Measurements from ENCODE around the gene GORASP2.

DNA sequence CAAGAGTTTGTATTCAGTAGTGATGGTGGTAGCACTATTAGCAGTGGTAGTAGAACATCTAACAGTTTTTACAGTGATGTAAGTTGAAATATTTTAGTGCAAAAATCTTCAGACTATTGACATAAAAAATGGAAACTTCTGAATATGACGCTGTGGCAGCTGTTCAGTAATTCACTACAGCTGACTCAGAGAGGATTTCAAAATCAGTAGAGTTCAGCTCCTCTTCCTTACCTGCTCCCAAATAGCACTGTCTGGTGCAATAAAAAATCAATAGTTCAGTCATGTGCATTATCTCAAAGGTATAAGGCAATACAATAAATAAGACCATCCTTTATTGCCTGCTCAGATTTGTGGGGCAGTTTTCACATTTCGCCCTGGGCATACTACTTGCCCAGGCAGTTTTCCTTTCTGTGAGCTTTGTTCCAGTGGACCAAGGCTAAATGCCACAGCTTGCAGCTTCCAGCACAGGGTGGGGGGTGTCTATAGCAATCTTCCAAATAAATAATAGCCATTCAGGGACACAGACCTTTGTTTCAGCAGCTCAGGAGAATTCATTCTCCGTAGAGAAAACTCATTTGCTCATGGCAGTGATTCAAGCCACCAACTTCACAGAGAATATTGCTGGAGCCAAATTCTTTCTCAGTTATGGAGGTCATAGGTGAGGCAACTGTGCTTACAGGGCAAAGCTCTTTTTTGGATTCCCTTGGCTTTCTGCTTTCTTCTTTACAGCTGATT lies 33.9 kb upstream of the GORASP2 start:
- TF ChIP-seq, protein P1, sequence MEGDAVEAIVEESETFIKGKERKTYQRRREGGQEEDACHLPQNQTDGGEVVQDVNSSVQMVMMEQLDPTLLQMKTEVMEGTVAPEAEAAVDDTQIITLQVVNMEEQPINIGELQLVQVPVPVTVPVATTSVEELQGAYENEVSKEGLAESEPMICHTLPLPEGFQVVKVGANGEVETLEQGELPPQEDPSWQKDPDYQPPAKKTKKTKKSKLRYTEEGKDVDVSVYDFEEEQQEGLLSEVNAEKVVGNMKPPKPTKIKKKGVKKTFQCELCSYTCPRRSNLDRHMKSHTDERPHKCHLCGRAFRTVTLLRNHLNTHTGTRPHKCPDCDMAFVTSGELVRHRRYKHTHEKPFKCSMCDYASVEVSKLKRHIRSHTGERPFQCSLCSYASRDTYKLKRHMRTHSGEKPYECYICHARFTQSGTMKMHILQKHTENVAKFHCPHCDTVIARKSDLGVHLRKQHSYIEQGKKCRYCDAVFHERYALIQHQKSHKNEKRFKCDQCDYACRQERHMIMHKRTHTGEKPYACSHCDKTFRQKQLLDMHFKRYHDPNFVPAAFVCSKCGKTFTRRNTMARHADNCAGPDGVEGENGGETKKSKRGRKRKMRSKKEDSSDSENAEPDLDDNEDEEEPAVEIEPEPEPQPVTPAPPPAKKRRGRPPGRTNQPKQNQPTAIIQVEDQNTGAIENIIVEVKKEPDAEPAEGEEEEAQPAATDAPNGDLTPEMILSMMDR (IDR thresholded peaks at IDR 0.05): no peak
- TF ChIP-seq POLR2A (IDR thresholded peaks at IDR 0.05): no peak

Measured in Peyer's patch (tissue), 4 donors.